GM13976 (cell line): ENCODE measurements around the gene RELN.

ENCODE experiments used
- DNase-seq: peaks from one replicate; pipeline ENCODE4 v3.0.0; 2012; ENCODE audit warnings: low spot score
- CTCF ChIP-seq: IDR thresholded peaks from 2 replicates; pipeline ENCODE4 v1.5.1; 2012; ENCODE audit warnings: borderline replicate concordance, mild to moderate bottlenecking; ENCODE audit not compliant: insufficient read depth; ENCODE audit errors: extremely low read depth, missing control alignments, control extremely low read depth
- in situ Hi-C: fragments of 300-500 bp; cut with MboI; formaldehyde crosslinking; loops from one replicate; pipeline ENCODE4 v1.12.0; 2022; ENCODE audit warnings: low sequenced_read_pairs, mixed read lengths, inconsistent platforms; ENCODE audit not compliant: unreplicated experiment

Gene RELN

DNA sequence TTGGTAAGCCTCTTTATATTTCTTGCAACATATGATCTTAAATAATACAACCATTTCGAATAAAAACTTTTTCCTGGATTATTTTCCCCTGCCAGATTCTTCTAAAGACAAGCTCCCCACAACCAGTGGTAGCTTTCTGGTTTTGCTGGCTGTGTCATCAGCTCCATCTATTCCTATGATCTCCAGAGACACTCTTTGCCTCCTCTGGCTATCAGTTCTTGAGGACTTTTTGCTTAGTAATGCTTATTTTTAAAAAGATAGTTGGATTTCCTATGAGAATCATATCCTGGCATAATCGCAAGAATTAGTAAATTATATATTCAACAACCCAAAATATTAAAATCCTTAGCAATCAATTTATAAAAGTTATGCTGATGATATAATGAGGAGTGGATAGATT lies 439.7 kb downstream of the RELN start:
- no peak for TF ChIP-seq CTCF
- no peak for DNase-seq
- in situ Hi-C loops, result loop anchor here (25.0 kb wide), 1 partner anchor 613 kb away; no protein-coding TSS in a partner anchor

DNA sequence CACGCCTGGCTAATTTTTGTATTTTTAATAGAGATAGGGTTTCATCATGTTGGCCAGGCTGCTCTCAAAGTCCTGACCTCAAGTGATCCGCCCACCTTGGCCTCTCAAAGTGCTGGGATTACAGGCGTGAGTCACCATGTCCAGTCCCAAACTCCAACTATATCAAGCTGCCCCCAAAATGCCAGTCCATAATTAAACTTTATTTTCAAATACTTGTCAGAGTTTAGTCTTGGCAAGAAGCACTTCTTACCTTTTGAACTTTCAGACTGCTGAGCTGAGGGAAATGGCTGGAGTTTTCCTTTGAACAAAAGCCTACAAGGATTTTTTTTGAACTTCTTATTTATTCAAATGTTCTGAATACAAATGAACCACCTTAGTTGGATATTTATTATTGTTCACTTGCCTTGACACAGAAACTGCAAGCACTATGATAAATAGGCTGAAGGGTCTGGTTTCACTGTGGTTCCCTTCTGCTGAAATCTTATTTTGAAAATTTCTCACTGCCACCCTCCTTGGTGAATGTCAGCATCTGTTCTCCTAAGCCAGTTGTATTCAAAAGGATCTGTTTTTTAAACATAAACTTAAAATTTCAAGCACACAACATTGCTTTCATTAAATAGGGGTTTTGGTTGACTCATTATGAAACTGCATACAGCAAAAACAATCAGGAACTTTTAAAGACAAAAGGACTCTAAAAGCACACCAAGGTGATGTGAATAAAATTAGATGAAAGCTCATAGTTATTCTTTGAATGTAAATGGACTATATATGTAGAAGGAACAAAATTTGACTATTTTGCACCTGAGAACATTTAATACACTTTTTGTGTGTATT lies 441.8 kb downstream of the RELN start:
- no peak for DNase-seq
- no peak for TF ChIP-seq CTCF
- in situ Hi-C loops, result no loop called here

DNA sequence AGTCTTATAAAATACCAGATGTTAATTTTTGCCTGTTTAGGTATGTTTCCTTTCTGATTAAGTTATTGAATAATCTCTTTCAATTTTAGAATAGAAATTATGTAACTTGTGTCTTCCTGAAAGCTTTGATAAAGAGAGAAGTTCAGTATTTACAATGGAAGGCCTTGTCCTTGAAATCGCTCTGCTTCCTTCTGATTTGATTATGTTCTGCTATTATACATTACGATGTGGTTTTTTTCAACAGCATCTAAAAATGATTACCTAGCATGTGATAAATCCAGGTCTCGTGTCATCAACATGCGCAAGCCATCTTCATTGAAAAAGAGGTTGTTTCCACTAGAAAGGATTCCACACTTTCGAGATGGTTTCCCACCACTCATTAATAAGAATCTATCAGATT lies 447.0 kb downstream of the RELN start:
- no peak for TF ChIP-seq CTCF
- DNase-seq, result no peak
- in situ Hi-C loops, result no loop called here

DNA sequence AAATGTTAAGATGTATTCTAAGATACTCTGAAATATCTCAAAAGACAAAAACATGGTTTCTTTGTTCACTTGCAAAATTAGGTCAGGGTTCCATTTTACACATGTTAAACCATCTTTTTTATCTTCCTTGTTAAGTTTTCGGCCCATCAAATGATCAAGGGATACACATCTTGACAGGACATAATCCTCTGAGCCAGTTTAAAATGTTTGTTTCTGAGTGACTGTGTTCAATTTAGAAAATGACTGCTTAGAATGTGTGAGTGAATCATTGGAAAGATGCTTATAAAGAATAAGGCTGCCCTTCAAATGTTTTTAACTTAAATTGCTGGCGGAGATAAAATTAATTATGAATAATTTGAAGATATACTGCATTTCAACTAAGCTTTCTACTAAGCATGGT lies 447.5 kb downstream of the RELN start:
- no peak for TF ChIP-seq CTCF
- DNase-seq, result no peak
- in situ Hi-C loops, result no loop called here

DNA sequence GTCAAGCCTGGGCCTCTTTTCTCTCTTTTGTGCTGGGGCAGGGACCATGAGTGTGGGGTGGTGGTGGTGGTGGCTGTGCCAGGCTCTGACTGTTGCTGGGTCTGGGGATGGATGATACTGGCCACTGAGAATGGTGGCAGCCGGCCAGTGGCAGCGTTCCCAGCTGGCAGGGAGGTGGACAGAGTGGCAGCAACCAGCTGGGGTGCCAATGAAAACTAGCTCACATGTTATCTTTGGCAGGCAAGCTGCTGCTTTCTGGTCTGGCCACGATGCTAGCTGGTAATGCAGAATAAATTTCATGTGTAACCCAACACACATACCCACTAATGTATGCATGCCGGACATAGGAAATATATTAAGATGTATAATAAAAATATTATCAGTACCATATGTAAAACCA lies 448.4 kb downstream of the RELN start:
- no peak for TF ChIP-seq CTCF
- DNase-seq, result no peak
- in situ Hi-C loops, result no loop called here

DNA sequence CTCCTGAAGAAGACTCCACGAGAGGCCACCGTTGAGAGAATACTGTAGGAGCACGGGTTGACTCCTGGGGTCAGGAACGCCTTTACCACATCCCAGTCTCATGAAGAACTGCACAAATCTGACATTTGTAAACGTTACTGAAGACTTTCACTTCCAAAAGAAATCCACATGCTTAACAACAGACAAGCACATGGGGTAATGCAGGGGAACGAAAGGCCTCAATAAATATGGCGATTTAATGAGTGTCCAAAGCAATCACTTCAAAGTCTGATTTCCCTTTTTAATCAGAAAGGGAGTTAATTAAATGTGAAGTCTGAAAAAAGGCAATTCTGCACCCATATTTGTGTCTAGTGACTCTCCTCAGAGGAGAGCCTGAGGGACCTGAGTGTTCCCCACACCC lies 449.1 kb downstream of the RELN start:
- in situ Hi-C loops, result no loop called here
- TF ChIP-seq CTCF, result no peak
- DNase-seq, result no peak

DNA sequence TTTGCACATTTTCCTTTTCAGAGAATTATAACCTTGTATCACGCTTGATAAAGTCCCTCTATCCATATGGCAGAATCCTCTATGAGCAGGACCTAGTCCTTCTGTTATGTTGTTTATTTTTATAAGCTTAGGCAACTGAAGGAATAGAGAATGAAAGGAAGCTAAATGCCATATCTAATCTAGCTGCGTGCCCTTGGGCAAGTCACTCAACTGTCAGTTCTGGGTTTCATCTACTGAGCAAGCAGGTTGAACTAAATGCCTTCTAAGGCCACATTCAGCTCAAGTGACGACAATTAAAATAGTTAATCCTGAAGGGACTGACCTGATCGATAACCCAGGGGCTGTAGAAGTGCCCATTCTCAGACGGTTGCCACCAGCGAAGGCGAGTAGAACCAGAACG lies 449.6 kb downstream of the RELN start:
- in situ Hi-C loops, result no loop called here
- TF ChIP-seq CTCF, result no peak

More for the DNA sequence above, 449.6 kb downstream of the RELN start:
- DNase-seq, result no peak
